ENCODE data around the gene TRAF3IP1. TPM values are rescaled to one million over a fixed set of nuclear protein-coding genes. Genes with fewer than 3 reads are reported as not detected.

TRAF3IP1 gene
- total RNA-seq, 2 experiments from 2014 or later, result 3.6 to 6.1 TPM

GRCh38 chr2:238425505-238425978, 105.2 kb downstream of the TRAF3IP1 start:
- Mint-ChIP-seq H3K27ac (peak overlapping the region; percentile 4), H3K27me3 (ENCODE audit: low read depth) (no peaks in the 10 kb centered on the region), H3K4me3 (peak overlapping the region; percentile 43), H3K9me3 (no peaks in the 10 kb centered on the region), H3K36me3 (ENCODE audit: low read depth) (peaks cover 19% of the 10 kb centered on the region), H3K4me1 (ENCODE audit: low read depth) (peaks cover 31% of the 10 kb centered on the region)
- no peak for DNase-seq
- intact Hi-C loops (cut with micrococcal nuclease), result no loop called here
- CTCF ChIA-PET, result interaction anchor here (0.6 kb wide), 1 partner anchor 20 kb away, joined by 3 read pairs; no protein-coding TSS in a partner anchor

GRCh38 chr2:238425979-238426567, 105.8 kb downstream of the TRAF3IP1 start:
- peak; percentile 36 for DNase-seq
- peaks cover 20% of the 10 kb centered on the region for H3K36me3 Mint-ChIP-seq (ENCODE audit: low read depth)
- H3K4me1 Mint-ChIP-seq (ENCODE audit: low read depth), result peaks cover 36% of the 10 kb centered on the region
- intact Hi-C loops (cut with micrococcal nuclease), result loop anchor here (1.0 kb wide), 1 partner anchor 138 kb away; the partner anchor contains the start of gene PER2
- CTCF ChIA-PET, result interaction anchor here (0.6 kb wide), 1 partner anchor 21 kb away, joined by 3 read pairs; no protein-coding TSS in a partner anchor
- no peaks in the 10 kb centered on the region for H3K9me3 Mint-ChIP-seq
- peak overlapping the region; percentile 83 for H3K4me3 Mint-ChIP-seq
- H3K27ac Mint-ChIP-seq, result peak overlapping the region; percentile 90
- no peaks in the 10 kb centered on the region for H3K27me3 Mint-ChIP-seq (ENCODE audit: low read depth)

GRCh38 chr2:238426568-238427434, 106.5 kb downstream of the TRAF3IP1 start, which contains the start of gene ASB1:
ASB1 (plus strand) TSS chr2:238426927; CDS start chr2:238427071, 144 bp downstream.
- CTCF ChIA-PET, result interaction anchor here (1.0 kb wide), 1 partner anchor 14 kb away, joined by 3 read pairs; no protein-coding TSS in a partner anchor
- H3K4me1 Mint-ChIP-seq (ENCODE audit: low read depth), result peaks cover 42% of the 10 kb centered on the region
- peak within 1 kb of the TSS; percentile 89 for H3K4me3 Mint-ChIP-seq
- H3K27me3 Mint-ChIP-seq (ENCODE audit: low read depth), result no peaks in the 10 kb centered on the region
- H3K36me3 Mint-ChIP-seq (ENCODE audit: low read depth), result peaks cover 20% of the 10 kb centered on the region
- intact Hi-C loops (cut with micrococcal nuclease), result loop anchor here (1.0 kb wide), 2 partner anchors 12 to 138 kb away; partner anchors contain the start of gene PER2
- no peaks in the 10 kb centered on the region for H3K9me3 Mint-ChIP-seq
- H3K27ac Mint-ChIP-seq, result peak within 1 kb of the TSS; percentile 91
- DNase-seq, result peak; percentile 80

GRCh38 chr2:238427435-238428162, 107.3 kb downstream of the TRAF3IP1 start:
- H3K9me3 Mint-ChIP-seq, result no peaks in the 10 kb centered on the region
- H3K4me3 Mint-ChIP-seq, result peak overlapping the region; percentile 89
- peak overlapping the region; percentile 91 for H3K27ac Mint-ChIP-seq
- peaks cover 20% of the 10 kb centered on the region for H3K36me3 Mint-ChIP-seq (ENCODE audit: low read depth)
- intact Hi-C loops (cut with micrococcal nuclease), result loop anchor here (1.0 kb wide), 1 partner anchor 12 kb away; no protein-coding TSS in a partner anchor
- CTCF ChIA-PET, result interaction anchor here (1.0 kb wide), 1 partner anchor 13 kb away, joined by 3 read pairs; no protein-coding TSS in a partner anchor
- H3K27me3 Mint-ChIP-seq (ENCODE audit: low read depth), result no peaks in the 10 kb centered on the region
- H3K4me1 Mint-ChIP-seq (ENCODE audit: low read depth), result peaks cover 43% of the 10 kb centered on the region
- DNase-seq, result peak; percentile 18

GRCh38 chr2:238428866-238429265, 108.5 kb downstream of the TRAF3IP1 start:
- intact Hi-C loops (cut with micrococcal nuclease), result no loop called here
- Mint-ChIP-seq H3K36me3 (ENCODE audit: low read depth) (peaks cover 27% of the 10 kb centered on the region), H3K9me3 (no peaks in the 10 kb centered on the region), H3K4me3 (peak overlapping the region; percentile 43), H3K27ac (no peak overlapping the region), H3K27me3 (ENCODE audit: low read depth) (no peaks in the 10 kb centered on the region), H3K4me1 (ENCODE audit: low read depth) (peaks cover 50% of the 10 kb centered on the region)
- no peak for DNase-seq
- CTCF ChIA-PET, result no interaction called here

- intact Hi-C loops (cut with micrococcal nuclease), result no loop called here
- Mint-ChIP-seq H3K4me3 (no peak overlapping the region), H3K4me1 (ENCODE audit: low read depth) (peaks cover 52% of the 10 kb centered on the region), H3K27ac (no peak overlapping the region), H3K36me3 (ENCODE audit: low read depth) (peaks cover 38% of the 10 kb centered on the region), H3K9me3 (no peaks in the 10 kb centered on the region), H3K27me3 (ENCODE audit: low read depth) (no peaks in the 10 kb centered on the region)
- no peak for DNase-seq
- CTCF ChIA-PET, result no interaction called here
Measured at GRCh38 chr2:238430781-238431180, 110.5 kb downstream of the TRAF3IP1 start.

GRCh38 chr2:238431456-238431855, 111.1 kb downstream of the TRAF3IP1 start:
- Mint-ChIP-seq H3K4me1 (ENCODE audit: low read depth) (peaks cover 49% of the 10 kb centered on the region), H3K27me3 (ENCODE audit: low read depth) (no peaks in the 10 kb centered on the region), H3K4me3 (no peak overlapping the region), H3K36me3 (ENCODE audit: low read depth) (peaks cover 41% of the 10 kb centered on the region), H3K27ac (no peak overlapping the region), H3K9me3 (no peaks in the 10 kb centered on the region)
- intact Hi-C loops (cut with micrococcal nuclease), result no loop called here
- no peak for DNase-seq
- CTCF ChIA-PET, result no interaction called here

- CTCF ChIA-PET, result interaction anchor here (0.7 kb wide), 1 partner anchor 197 kb away, joined by 3 read pairs; no protein-coding TSS in a partner anchor
- Mint-ChIP-seq H3K27ac (no peak overlapping the region), H3K9me3 (no peaks in the 10 kb centered on the region), H3K36me3 (ENCODE audit: low read depth) (peaks cover 52% of the 10 kb centered on the region), H3K27me3 (ENCODE audit: low read depth) (no peaks in the 10 kb centered on the region), H3K4me1 (ENCODE audit: low read depth) (peaks cover 44% of the 10 kb centered on the region), H3K4me3 (no peak overlapping the region)
- intact Hi-C loops (cut with micrococcal nuclease), result no loop called here
- no peak for DNase-seq
Measured at GRCh38 chr2:238433300-238433915, 113.1 kb downstream of the TRAF3IP1 start.

GRCh38 chr2:238433941-238434845, 113.9 kb downstream of the TRAF3IP1 start:
- Mint-ChIP-seq H3K36me3 (ENCODE audit: low read depth) (peaks cover 53% of the 10 kb centered on the region), H3K27ac (no peak overlapping the region), H3K4me3 (no peak overlapping the region), H3K9me3 (no peaks in the 10 kb centered on the region), H3K4me1 (ENCODE audit: low read depth) (peaks cover 46% of the 10 kb centered on the region), H3K27me3 (ENCODE audit: low read depth) (no peaks in the 10 kb centered on the region)
- intact Hi-C loops (cut with micrococcal nuclease), result no loop called here
- CTCF ChIA-PET, result no interaction called here
- no peak for DNase-seq

GRCh38 chr2:238434846-238435751, 114.8 kb downstream of the TRAF3IP1 start:
- H3K4me3 Mint-ChIP-seq, result no peak overlapping the region
- DNase-seq, result no peak
- no peak overlapping the region for H3K27ac Mint-ChIP-seq
- no peaks in the 10 kb centered on the region for H3K27me3 Mint-ChIP-seq (ENCODE audit: low read depth)
- CTCF ChIA-PET, result no interaction called here
- H3K9me3 Mint-ChIP-seq, result no peaks in the 10 kb centered on the region
- H3K4me1 Mint-ChIP-seq (ENCODE audit: low read depth), result peaks cover 48% of the 10 kb centered on the region
- intact Hi-C loops (cut with micrococcal nuclease), result no loop called here
- H3K36me3 Mint-ChIP-seq (ENCODE audit: low read depth), result peaks cover 52% of the 10 kb centered on the region

All from activated naive CD4-positive, alpha-beta T cell treated with anti-CD3 and anti-CD28 coated beads for 36 hours (primary cell).